GM23248 (cell line): ENCODE results near the gene CDC42EP5. TPM values are rescaled to one million over a fixed set of nuclear protein-coding genes. Genes with fewer than 3 reads are reported as not detected.

ENCODE experiments used
- DNase-seq: peaks from one replicate; pipeline ENCODE4 v3.0.0-alpha.2; 2015
- H2AFZ ChIP-seq: fragments of 200-600 bp; sonication (generic); 2 replicates; pipeline ENCODE4 v1.6.1; 2016; ENCODE audit warnings: antibody characterized with exemption
- H3F3A ChIP-seq: fragments of 200-600 bp; sonication (generic); 2 replicates; pipeline ENCODE4 v1.6.1; 2016; ENCODE audit warnings: mild to moderate bottlenecking, antibody characterized with exemption, mixed run types; ENCODE audit not compliant: insufficient read depth
- H3K27ac ChIP-seq: fragments of 200-600 bp; sonication (generic); 2 replicates; pipeline ENCODE4 v1.5.1; 2016; ENCODE audit warnings: mild to moderate bottlenecking
- H3K27me3 ChIP-seq: fragments of 200-600 bp; sonication (generic); replicated peaks from 2 replicates; pipeline ENCODE4 v1.6.1; 2016; ENCODE audit warnings: mild to moderate bottlenecking; ENCODE audit not compliant: insufficient read depth
- H3K36me3 ChIP-seq: fragments of 200-600 bp; sonication (generic); 2 replicates; pipeline ENCODE4 v1.6.1; 2016; ENCODE audit warnings: low read depth, mild to moderate bottlenecking
- H3K4me1 ChIP-seq: fragments of 200-600 bp; sonication (generic); 2 replicates; pipeline ENCODE4 v1.6.1; 2016; ENCODE audit warnings: mild to moderate bottlenecking; ENCODE audit not compliant: insufficient read depth
- H3K4me2 ChIP-seq: fragments of 200-600 bp; sonication (generic); one replicate; pipeline ENCODE4 v1.6.1; 2016; ENCODE audit warnings: mild to moderate bottlenecking; ENCODE audit not compliant: unreplicated experiment
- H3K4me3 ChIP-seq: fragments of 200-600 bp; sonication (generic); 2 replicates; pipeline ENCODE4 v1.5.1; 2016; ENCODE audit warnings: mild to moderate bottlenecking
- H3K79me2 ChIP-seq: fragments of 200-600 bp; sonication (generic); 2 replicates; pipeline ENCODE4 v1.6.1; 2016; ENCODE audit warnings: mild to moderate bottlenecking; ENCODE audit not compliant: insufficient read depth
- H3K9ac ChIP-seq: fragments of 200-600 bp; sonication (generic); 2 replicates; pipeline ENCODE4 v1.6.1; 2016; ENCODE audit warnings: mild to moderate bottlenecking
- H3K9me2 ChIP-seq: fragments of 200-600 bp; sonication (generic); 2 replicates; pipeline ENCODE4 v1.6.1; 2016; ENCODE audit warnings: mixed run types, mild to moderate bottlenecking, moderate library complexity; ENCODE audit not compliant: insufficient read depth
- H3K9me3 ChIP-seq: fragments of 200-600 bp; sonication (generic); one replicate; pipeline ENCODE4 v1.6.1; 2017; ENCODE audit warnings: low read depth
- H4K20me1 ChIP-seq: fragments of 200-600 bp; sonication (generic); 2 replicates; pipeline ENCODE4 v1.6.0; 2016; ENCODE audit not compliant: insufficient read depth
- EZH2 ChIP-seq: fragments of 200-600 bp; sonication (generic); IDR thresholded peaks from 2 replicates; pipeline ENCODE4 v1.6.1; 2018; ENCODE audit warnings: antibody characterized with exemption, mild to moderate bottlenecking; ENCODE audit not compliant: insufficient read depth, poor library complexity, severe bottlenecking
- EZH2phosphoT487 ChIP-seq: fragments of 200-600 bp; sonication (generic); IDR thresholded peaks from 2 replicates; pipeline ENCODE4 v1.6.1; 2018; ENCODE audit warnings: antibody characterized with exemption, moderate library complexity, mild to moderate bottlenecking, low read depth; ENCODE audit not compliant: insufficient read depth
- WGBS, 2 experiments: methylation state at CpG; one replicate each; pipeline ENCODE4 v1.1.6; 2015 to 2017; ENCODE audit warnings: low lambda C conversion rate in 2 of 2, low coverage in 1 of 2; ENCODE audit errors: missing lambda C conversion rate in 2 of 2; 5-methylcytosine and 5-hydroxymethylcytosine counted together
- in situ Hi-C: fragments of 300-500 bp; cut with MboI; formaldehyde crosslinking; loops from 2 replicates; pipeline ENCODE4 v1.15.0; 2020
- polyA plus RNA-seq: library from polyadenylated mRNA; unstranded; fragments of >200 nt; fragmentation: Nextera tagmentation; extraction: Ambion mirVana; gene quantifications from 2 replicates; pipeline ENCODE4 v1.2.1, GENCODE V29; 2016
- total RNA-seq: library from RNA; depleted of rRNA; stranded (reverse); fragments of >200 nt; shearing (Covaris generic); gene quantifications from 2 replicates; pipeline ENCODE4 v1.2.3, GENCODE V29; 2014

The CDC42EP5 gene
- total and polyA plus RNA-seq, 2 experiments from 2014 or later = 4.4 to 51.7 TPM

GRCh38 chr19:54422136-54422535 lies 51.0 kb downstream of the CDC42EP5 start:
- Histone ChIP-seq H3K9me3 (no peaks in the 10 kb centered on the region), H3K36me3 (no peaks in the 10 kb centered on the region), H3K79me2 (no peaks in the 10 kb centered on the region), H3K27me3 (peaks cover 23% of the 10 kb centered on the region), H4K20me1 (no peaks in the 10 kb centered on the region), H3F3A (no peaks in the 10 kb centered on the region), H3K9ac (no peak overlapping the region), H3K4me2 (no peak overlapping the region), H2AFZ (no peak overlapping the region), H3K27ac (no peak overlapping the region), H3K4me1 (no peaks in the 10 kb centered on the region), H3K4me3 (no peak overlapping the region), H3K9me2 (no peaks in the 10 kb centered on the region)
- no peak for DNase-seq
- WGBS, 2 experiments = 34 to 42% methylated on average over 20 of the region's 20 CpGs
- TF ChIP-seq EZH2phosphoT487 (no peak), EZH2 (no peak)
- in situ Hi-C loops = no loop called here

GRCh38 chr19:54421521-54421920 lies 51.6 kb downstream of the CDC42EP5 start:
- Histone ChIP-seq H3K36me3 (no peaks in the 10 kb centered on the region), H3K9me2 (no peaks in the 10 kb centered on the region), H3K9ac (no peak overlapping the region), H3K4me3 (no peak overlapping the region), H2AFZ (no peak overlapping the region), H3K4me1 (no peaks in the 10 kb centered on the region), H3K9me3 (no peaks in the 10 kb centered on the region), H3K4me2 (no peak overlapping the region), H3F3A (no peaks in the 10 kb centered on the region), H3K27ac (no peak overlapping the region), H3K79me2 (no peaks in the 10 kb centered on the region), H4K20me1 (no peaks in the 10 kb centered on the region), H3K27me3 (peaks cover 23% of the 10 kb centered on the region)
- WGBS, 2 experiments = 34 to 38% methylated on average over 7 of the region's 7 CpGs
- in situ Hi-C loops = no loop called here
- no peak for TF ChIP-seq EZH2phosphoT487
- no peak for TF ChIP-seq EZH2
- DNase-seq = no peak

GRCh38 chr19:54421169-54421516 lies 52.0 kb downstream of the CDC42EP5 start:
- no peaks in the 10 kb centered on the region for H3K9me2 ChIP-seq
- H4K20me1 ChIP-seq = no peaks in the 10 kb centered on the region
- H3K79me2 ChIP-seq = no peaks in the 10 kb centered on the region
- WGBS, 2 experiments = 4 to 15% methylated on average over 2 to 9 of the region's 9 CpGs
- TF ChIP-seq EZH2 = no peak
- TF ChIP-seq EZH2phosphoT487 = no peak
- H3K4me2 ChIP-seq = no peak overlapping the region
- in situ Hi-C loops = no loop called here
- H3K4me1 ChIP-seq = no peaks in the 10 kb centered on the region
- no peaks in the 10 kb centered on the region for H3F3A ChIP-seq
- no peak overlapping the region for H3K27ac ChIP-seq
- H3K36me3 ChIP-seq = no peaks in the 10 kb centered on the region
- no peak overlapping the region for H2AFZ ChIP-seq
- DNase-seq = no peak
- H3K4me3 ChIP-seq = no peak overlapping the region
- H3K9me3 ChIP-seq = no peaks in the 10 kb centered on the region
- peaks cover 26% of the 10 kb centered on the region for H3K27me3 ChIP-seq
- no peak overlapping the region for H3K9ac ChIP-seq

- H3K4me2 ChIP-seq = no peak overlapping the region
- H4K20me1 ChIP-seq = no peaks in the 10 kb centered on the region
- H3K9ac ChIP-seq = no peak overlapping the region
- H3F3A ChIP-seq = no peaks in the 10 kb centered on the region
- peaks cover 32% of the 10 kb centered on the region for H3K27me3 ChIP-seq
- H3K36me3 ChIP-seq = no peaks in the 10 kb centered on the region
- no peak for TF ChIP-seq EZH2
- no peak for TF ChIP-seq EZH2phosphoT487
- no peaks in the 10 kb centered on the region for H3K79me2 ChIP-seq
- H3K27ac ChIP-seq = no peak overlapping the region
- no peaks in the 10 kb centered on the region for H3K9me2 ChIP-seq
- no peaks in the 10 kb centered on the region for H3K9me3 ChIP-seq
- H3K4me1 ChIP-seq = no peaks in the 10 kb centered on the region
- DNase-seq = no peak
- in situ Hi-C loops = no loop called here
- WGBS, 2 experiments = 1 to 2% methylated on average over 19 to 37 of the region's 37 CpGs
- no peak overlapping the region for H2AFZ ChIP-seq
- H3K4me3 ChIP-seq = no peak overlapping the region
These were observed 52.5 kb downstream of the CDC42EP5 start for GRCh38 chr19:54420383-54421168.

- no peaks in the 10 kb centered on the region for H3K4me1 ChIP-seq
- 13 to 18% methylated on average over 10 of the region's 10 CpGs for WGBS, 2 experiments
These were observed 53.1 kb downstream of the CDC42EP5 start for GRCh38 chr19:54420068-54420382.

More at GRCh38 chr19:54420068-54420382, 53.1 kb downstream of the CDC42EP5 start:
- no peak overlapping the region for H3K27ac ChIP-seq
- H3K9me3 ChIP-seq = no peaks in the 10 kb centered on the region
- no peak overlapping the region for H3K9ac ChIP-seq
- DNase-seq = no peak
- H3K36me3 ChIP-seq = no peaks in the 10 kb centered on the region
- H3K79me2 ChIP-seq = no peaks in the 10 kb centered on the region
- H3K4me2 ChIP-seq = no peak overlapping the region
- TF ChIP-seq EZH2 = no peak
- TF ChIP-seq EZH2phosphoT487 = no peak
- H3F3A ChIP-seq = no peaks in the 10 kb centered on the region
- H4K20me1 ChIP-seq = no peaks in the 10 kb centered on the region
- no peak overlapping the region for H2AFZ ChIP-seq
- no peak overlapping the region for H3K4me3 ChIP-seq
- in situ Hi-C loops = no loop called here
- H3K27me3 ChIP-seq = peaks cover 35% of the 10 kb centered on the region
- no peaks in the 10 kb centered on the region for H3K9me2 ChIP-seq
